Measurements from ENCODE around the gene GPR142. TPM values are rescaled to one million over a fixed set of nuclear protein-coding genes. Genes with fewer than 3 reads are reported as not detected.

The GPR142 gene
- total and polyA plus RNA-seq, 2 of the 8 experiments (the other 6 are each of a cell fraction or from before 2014, with no cell fraction given) = 0.05 TPM; not detected in 1

DNA sequence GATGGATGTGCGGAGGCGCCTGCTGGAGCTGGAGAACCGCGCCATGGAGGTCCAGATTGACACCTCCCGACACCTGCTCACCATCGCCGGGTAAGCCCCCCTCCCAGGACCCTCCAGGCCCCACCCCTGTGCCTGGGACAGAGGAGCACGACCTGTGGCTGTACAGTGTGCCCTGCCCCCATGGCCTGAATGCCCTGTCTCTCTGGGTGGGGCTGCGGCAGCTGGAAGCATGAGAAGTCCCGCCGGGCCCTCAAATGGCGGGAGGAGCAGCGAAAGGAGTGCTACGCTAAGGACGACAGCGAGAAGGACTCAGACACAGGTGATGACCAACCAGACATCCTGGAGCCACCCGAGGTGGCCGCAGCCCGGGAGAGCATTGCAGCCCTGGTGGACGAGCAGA is 16.8 kb upstream of the GPR142 start:
- Histone ChIP-seq H2AK5ac (ENCODE audit: low read depth, low read length) (no peak overlapping the region), H3K4me2 (ENCODE audit: insufficient read depth in 1 of 2, low read depth in 2 of 2, low read length in 2 of 2) (no peak overlapping the region), H3K9ac (replicated peaks in 1 of 4; ENCODE audit: extremely low read depth in 1 of 4, low read depth in 3 of 4, low read length in 3 of 4) (no peak overlapping the region), H4K5ac (ENCODE audit: insufficient read length, low read depth, low read length) (no peak overlapping the region), H2BK5ac (ENCODE audit: low read depth, low read length) (no peak overlapping the region), H3K23ac (ENCODE audit: insufficient read length) (no peak overlapping the region), H4K91ac (replicated peaks; ENCODE audit: insufficient read length, low read length) (no peak overlapping the region), H3K36me3 (ENCODE audit: control insufficient read depth in 2 of 4, insufficient read depth in 4 of 4, low read length in 3 of 4) (no peaks in the 10 kb centered on the region), H2BK15ac (ENCODE audit: low read length) (no peak overlapping the region), H3K4me3 (ENCODE audit: extremely low read depth in 1 of 4, insufficient read depth in 2 of 4, low read depth in 3 of 4, low read length in 4 of 4) (no peak overlapping the region), H2BK120ac (replicated peaks; ENCODE audit: low read depth, low read length) (no peak overlapping the region), H3K23me2 (ENCODE audit: low read depth, low read length) (peaks cover 2% of the 10 kb centered on the region; the same call in 1 of the 2 replicates), H3K79me1 (ENCODE audit: low read depth, low read length) (no peaks in the 10 kb centered on the region), H3K56ac (replicated peaks; ENCODE audit: insufficient read length, low read depth, low read length) (no peak overlapping the region), H3K79me2 (ENCODE audit: control insufficient read depth in 1 of 2, insufficient read depth in 2 of 2, low read length in 2 of 2) (no peaks in the 10 kb centered on the region), H3K27ac (ENCODE audit: low read depth, low read length) (no peak overlapping the region), H3K4me1 (replicated peaks in 1 of 4; ENCODE audit: control insufficient read depth in 3 of 4, insufficient read depth in 4 of 4, low read length in 3 of 4) (peaks cover 0 to 8% (median 6%) of the 10 kb centered on the region in 4 experiments; a peak in 5 of 7 replicates), H3K9me3 (ENCODE audit: insufficient read depth in 2 of 2, low read depth in 1 of 2, low read length in 1 of 2) (no peaks in the 10 kb centered on the region), H3K27me3 (replicated peaks in 1 of 4; ENCODE audit: control insufficient read depth in 3 of 4, extremely low read depth in 1 of 4, insufficient read depth in 3 of 4, low read length in 3 of 4) (peaks cover 16 to 49% (median 34%) of the 10 kb centered on the region in 4 experiments), H2BK20ac (ENCODE audit: low read length) (no peak overlapping the region), H3K14ac (ENCODE audit: insufficient read length) (no peak overlapping the region), H4K20me1 (replicated peaks in 1 of 2; ENCODE audit: control insufficient read depth in 1 of 2, insufficient read depth in 2 of 2, low read length in 2 of 2) (peaks cover 0 to 3% of the 10 kb centered on the region in 2 experiments), H3K18ac (ENCODE audit: extremely low read depth, low read length) (no peak overlapping the region), H2AFZ (ENCODE audit: low read length) (no peak overlapping the region), H3K4ac (replicated peaks; ENCODE audit: insufficient read length, low read depth, low read length) (no peak overlapping the region), H4K8ac (ENCODE audit: extremely low read depth, insufficient read depth, low read length) (no peak overlapping the region), H2BK12ac (ENCODE audit: low read depth, low read length) (no peak overlapping the region)
- FAIRE-seq = no peak
- whole genome bisulfite sequencing, 2 experiments (ENCODE audit: extremely low coverage in 1 of 2, insufficient coverage in 1 of 2, insufficient read length in 1 of 2, insufficient replicate concordance in 2 of 2, low coverage in 1 of 2, low lambda C conversion rate in 2 of 2, missing lambda C conversion rate in 1 of 2) = 95% methylated on average over 17 of the region's 20 CpGs; no CpG with 5 or more reads in 1 of the 2 experiments
- POLR2A ChIA-PET (ENCODE audit: partially characterized antibody) = no interaction called here
- CTCF ChIA-PET (ENCODE audit: partially characterized antibody) = interaction anchor here (1.1 to 11.2 kb wide), 10 partner anchors 10 to 79 kb away, joined by 3 to 114 read pairs (median 10); partner anchors contain the start of genes BTBD17 and GPR142
- DNase-seq (ENCODE audit: low read depth in 1 of 2, low spot score in 2 of 2) = no peak
- TF ChIP-seq BACH1 (IDR thresholded peaks at IDR 0.05; ENCODE audit: low read length) (no peak), CBX8 (IDR thresholded peaks at IDR 0.05; ENCODE audit: borderline replicate concordance, low read depth, low read length) (no peak), RNF2 (IDR thresholded peaks at IDR 0.05; ENCODE audit: borderline replicate concordance, low read depth, low read length, missing control alignments, poor library complexity, severe bottlenecking) (no peak), CBX5 (IDR thresholded peaks at IDR 0.05; ENCODE audit: low read depth, low read length) (no peak), RAD21 (IDR thresholded peaks at IDR 0.05 in 1 of 2, conservative IDR thresholded peaks at IDR 0.05 in 1 of 2; ENCODE audit: low read depth in 2 of 2, low read length in 2 of 2) (no peak), SP2 (IDR thresholded peaks at IDR 0.05; ENCODE audit: low read length) (no peak), BCL11A (IDR thresholded peaks at IDR 0.05; ENCODE audit: low read depth in 2 of 2, low read length in 2 of 2) (no peak), POLR2A (IDR thresholded peaks at IDR 0.05; ENCODE audit: control extremely low read depth in 1 of 2, low read depth in 2 of 2, low read length in 2 of 2) (no peak)
- TF ChIP-seq, protein P1, sequence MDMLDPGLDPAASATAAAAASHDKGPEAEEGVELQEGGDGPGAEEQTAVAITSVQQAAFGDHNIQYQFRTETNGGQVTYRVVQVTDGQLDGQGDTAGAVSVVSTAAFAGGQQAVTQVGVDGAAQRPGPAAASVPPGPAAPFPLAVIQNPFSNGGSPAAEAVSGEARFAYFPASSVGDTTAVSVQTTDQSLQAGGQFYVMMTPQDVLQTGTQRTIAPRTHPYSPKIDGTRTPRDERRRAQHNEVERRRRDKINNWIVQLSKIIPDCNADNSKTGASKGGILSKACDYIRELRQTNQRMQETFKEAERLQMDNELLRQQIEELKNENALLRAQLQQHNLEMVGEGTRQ (IDR thresholded peaks at IDR 0.05; ENCODE audit: low read length) = no peak
- TF ChIP-seq, protein P2, sequence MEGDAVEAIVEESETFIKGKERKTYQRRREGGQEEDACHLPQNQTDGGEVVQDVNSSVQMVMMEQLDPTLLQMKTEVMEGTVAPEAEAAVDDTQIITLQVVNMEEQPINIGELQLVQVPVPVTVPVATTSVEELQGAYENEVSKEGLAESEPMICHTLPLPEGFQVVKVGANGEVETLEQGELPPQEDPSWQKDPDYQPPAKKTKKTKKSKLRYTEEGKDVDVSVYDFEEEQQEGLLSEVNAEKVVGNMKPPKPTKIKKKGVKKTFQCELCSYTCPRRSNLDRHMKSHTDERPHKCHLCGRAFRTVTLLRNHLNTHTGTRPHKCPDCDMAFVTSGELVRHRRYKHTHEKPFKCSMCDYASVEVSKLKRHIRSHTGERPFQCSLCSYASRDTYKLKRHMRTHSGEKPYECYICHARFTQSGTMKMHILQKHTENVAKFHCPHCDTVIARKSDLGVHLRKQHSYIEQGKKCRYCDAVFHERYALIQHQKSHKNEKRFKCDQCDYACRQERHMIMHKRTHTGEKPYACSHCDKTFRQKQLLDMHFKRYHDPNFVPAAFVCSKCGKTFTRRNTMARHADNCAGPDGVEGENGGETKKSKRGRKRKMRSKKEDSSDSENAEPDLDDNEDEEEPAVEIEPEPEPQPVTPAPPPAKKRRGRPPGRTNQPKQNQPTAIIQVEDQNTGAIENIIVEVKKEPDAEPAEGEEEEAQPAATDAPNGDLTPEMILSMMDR (IDR thresholded peaks at IDR 0.05; ENCODE audit: control extremely low read depth in 1 of 3, insufficient read depth in 1 of 3, low read depth in 1 of 3, low read length in 3 of 3) = no peak

Measured in H1 (cell line).